Embryonic facial prominence (tissue), 1 donor: ENCODE data around the gene CDC42BPB.
"Not testable (repeated sequence)": the region's sequence is repeated elsewhere in the genome, so short reads cannot be mapped to it uniquely, and the experiment has no call there.

Experiments used
- DNase-seq: peaks from one replicate; pipeline ENCODE4 v3.0.0-alpha.2; 2016; ENCODE audit errors: extremely low spot score

The CDC42BPB gene

DNA sequence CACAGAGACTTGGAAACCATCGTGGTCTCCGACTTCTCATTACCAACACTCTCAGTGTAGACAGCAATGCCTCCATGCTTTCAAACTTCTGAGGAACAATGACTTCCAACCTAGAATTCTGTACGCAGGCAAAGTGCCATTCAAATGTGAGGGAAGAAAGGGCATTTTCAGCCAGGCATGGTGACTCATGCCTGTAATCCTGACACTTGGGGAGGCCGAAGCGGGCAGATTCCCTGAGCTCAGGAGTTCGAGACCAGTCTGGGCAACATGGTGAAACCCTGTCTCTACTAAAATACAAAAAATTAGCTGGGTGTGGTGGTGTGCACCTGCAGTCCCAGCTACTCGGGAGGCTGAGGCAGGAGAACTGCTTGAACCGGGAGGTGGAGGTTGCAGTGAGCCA lies 9.9 kb downstream of the CDC42BPB start:
- not testable (repeated sequence) for DNase-seq

DNA sequence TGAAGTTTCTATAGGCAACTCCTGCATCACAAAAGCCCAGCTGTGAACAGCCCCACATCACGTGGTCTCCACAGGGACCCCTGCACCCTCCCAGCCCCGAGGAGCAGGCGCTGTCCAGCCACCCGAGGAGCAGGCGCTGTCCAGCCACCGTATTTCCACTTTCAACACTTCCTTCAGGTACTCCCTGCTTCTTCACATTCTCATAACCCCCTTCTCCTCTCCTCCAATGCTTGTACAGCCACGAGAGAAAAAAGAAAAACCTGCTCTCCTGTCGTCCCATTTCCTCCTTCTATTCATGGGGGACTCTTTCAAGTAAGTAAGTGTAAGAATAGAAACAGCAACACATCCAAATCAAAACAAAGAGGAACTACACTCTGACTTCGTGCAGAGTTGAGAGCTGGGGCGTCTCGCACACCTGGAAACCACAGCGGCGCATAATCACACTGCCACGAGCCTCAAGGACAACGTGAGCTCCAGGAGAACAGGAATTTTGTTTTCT lies 11.9 kb downstream of the CDC42BPB start:
- no peak for DNase-seq

DNA sequence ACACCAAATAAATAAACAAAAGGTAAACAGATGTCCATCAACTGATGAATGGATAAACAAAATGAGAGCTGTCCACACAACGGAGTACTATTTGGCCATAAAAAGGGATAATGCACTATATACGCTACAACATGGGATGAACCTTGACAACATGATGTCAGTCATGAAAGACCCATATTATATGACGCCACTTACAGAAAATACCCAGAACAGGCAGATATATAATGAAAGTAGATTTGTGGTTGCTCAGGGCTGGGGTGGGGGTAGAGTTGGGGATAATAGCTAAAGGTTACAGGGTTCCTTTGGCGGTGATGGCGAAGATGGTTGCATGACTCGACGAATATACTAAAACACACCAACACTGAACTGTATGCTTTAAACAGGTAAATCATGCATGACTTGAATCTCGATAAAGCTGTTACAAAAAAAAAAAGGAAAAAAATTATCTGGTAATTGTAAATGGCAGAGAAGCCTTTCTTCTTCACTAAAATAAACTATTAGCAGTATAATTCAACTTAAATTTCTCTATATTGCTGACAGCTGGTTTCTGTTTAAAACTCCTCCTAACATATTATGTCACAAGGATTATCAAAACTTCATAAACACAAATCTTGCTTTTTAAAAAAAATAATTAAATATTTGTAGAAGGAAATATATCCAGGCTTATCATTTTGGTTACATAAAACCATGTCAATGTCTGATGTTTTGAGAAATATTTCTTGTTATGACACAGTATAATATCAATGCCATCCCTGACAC lies 13.9 kb downstream of the CDC42BPB start:
- DNase-seq, result no peak

DNA sequence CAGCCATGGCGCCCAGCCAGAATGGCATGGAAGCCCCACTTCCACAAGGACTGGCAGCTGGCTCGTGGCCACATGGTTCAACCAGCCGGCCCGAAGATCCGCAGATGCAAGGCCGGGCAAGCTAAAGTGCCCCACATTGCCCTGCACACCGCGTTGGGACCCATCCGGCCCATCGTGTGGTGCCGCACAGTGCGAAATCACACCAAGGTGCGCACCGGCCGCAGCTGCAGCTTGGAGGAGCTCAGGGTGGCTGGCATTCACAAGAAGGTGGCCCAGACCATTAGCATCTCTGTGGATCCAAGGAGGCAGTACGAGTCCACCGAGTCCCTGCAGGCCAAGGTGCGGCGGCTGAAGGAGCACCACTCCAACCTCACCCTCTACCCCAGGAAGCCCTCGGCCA lies 15.9 kb downstream of the CDC42BPB start:
- no peak for DNase-seq

DNA sequence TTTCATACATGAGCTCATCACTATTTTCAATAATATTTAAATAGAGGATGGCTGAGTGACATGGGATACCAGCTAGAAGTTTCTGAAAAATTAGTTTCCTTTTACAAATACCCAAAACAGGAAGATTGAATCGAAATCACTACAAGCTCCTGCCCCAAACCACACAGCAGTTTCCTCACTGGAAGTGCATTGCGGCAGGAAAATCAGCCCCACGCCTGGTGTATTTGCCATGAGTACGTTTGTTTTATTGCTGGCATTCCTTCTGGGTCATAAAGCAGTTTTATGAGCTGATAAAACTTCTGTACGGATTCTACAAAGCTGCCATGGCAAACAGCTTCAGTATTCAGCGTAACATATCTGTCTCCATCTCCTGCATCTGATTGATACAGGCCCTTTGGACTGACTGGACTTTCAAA lies 23.7 kb downstream of the CDC42BPB start:
- DNase-seq, result no peak

DNA sequence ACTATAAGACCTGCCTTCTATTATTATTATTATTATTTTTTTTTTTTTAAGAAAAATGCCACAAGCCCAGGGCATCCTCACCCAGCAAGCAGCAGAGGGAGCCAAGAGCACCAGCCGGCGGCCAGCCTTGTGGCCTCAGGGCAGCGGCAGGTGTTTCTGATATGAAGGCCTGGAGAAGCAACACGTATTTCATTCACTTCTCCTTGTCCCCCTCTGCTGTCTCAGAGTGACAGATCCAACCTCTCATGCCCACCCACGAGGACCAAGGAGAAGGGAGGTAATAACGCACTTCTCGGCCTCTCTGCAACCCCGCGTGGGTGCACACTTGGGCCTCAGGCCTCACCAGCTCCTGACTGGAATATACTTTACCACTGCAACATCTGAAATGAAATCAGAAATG lies 25.4 kb downstream of the CDC42BPB start:
- DNase-seq, result no peak

DNA sequence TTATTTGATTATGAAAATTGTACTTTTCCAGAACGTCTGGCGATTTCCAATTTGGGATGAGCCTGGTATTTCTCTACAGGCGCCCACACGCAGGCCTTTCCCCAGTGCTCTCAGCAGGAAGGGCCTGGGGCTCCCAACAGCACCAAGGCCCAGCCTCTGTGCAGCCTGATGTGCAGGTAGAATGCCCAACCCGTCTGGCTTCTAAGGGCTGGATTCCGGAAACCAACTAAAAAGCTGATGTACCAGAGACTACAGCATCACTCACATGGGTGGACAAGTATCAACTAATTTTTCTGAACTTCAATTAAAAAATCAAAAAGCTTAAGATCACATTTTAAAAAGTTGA lies 25.8 kb downstream of the CDC42BPB start:
- DNase-seq, result no peak

DNA sequence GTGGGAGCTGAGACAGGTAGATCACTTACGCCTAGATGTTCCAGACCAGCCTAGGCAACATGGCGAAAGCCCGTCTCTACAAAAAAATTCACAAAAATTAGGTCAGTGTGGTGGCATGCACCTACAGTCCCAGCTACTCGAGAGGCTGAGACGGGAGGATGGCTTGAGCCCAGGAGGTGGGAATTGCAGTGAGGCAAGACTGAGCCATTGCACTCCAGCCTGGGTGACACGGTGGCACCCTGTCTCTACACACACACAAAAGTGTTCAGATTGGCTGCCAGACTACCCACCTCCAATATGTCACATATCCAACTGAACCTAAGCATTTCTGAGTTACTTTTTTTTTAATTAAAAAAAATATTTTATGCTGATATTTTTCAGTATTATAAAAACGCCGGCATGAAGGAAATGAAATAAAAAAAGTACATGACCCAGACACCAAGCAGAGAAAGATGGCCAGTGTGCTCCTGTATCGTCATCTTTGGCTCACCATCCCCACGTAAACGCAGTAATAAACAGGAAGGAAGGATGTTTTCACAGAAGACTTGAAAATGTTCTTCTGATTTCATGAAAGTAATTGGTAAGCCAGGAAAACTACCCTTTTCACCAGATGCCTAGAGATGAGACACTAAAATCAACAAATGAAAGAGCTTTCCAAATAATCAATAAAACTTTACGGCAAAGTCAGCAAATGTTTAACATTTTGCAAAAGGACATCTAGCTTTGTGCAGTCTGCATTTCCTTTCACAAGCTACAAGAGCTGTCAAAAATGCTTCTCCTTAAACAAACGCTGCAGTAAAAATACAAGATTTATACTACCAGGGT lies 26.4 kb downstream of the CDC42BPB start:
- no peak for DNase-seq

DNA sequence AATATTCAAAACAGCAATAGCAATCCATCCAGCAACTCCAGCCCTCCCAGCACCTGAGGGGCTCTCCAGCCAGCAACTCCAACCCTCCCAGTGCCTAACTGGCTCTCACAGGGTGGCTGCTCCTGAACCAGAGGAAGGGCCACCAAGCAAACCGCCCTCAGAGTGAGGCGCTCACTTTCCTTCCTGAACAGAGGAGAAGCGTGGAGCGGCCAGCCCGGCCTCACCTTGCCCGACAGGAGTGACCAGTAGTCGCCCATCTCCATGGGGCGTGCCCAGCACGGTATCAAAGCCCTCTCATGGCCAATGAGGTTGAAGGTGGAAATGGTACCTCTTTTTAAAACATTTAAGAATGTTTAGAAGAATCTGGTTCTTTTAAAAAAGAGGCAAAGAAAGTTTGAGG lies 27.4 kb downstream of the CDC42BPB start:
- DNase-seq, result no peak

DNA sequence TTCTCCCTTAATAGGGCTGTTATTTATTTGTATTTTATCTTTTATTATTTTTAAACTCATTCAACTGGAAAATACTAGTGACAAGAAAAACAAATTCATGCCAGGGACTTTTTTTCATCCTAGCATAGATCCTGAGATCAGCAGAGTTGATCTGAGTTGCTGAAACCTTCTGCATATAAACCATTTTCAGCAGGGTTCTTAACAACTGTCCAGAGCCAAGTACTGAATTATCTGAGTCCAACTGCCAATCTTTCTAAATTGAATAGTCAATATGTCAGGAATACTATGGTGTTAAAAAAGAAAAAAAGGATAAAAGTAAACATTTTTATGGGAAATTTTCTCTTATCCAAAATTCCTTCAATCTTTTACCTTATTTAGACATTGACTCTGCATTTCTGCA lies 28.6 kb downstream of the CDC42BPB start:
- no peak for DNase-seq

DNA sequence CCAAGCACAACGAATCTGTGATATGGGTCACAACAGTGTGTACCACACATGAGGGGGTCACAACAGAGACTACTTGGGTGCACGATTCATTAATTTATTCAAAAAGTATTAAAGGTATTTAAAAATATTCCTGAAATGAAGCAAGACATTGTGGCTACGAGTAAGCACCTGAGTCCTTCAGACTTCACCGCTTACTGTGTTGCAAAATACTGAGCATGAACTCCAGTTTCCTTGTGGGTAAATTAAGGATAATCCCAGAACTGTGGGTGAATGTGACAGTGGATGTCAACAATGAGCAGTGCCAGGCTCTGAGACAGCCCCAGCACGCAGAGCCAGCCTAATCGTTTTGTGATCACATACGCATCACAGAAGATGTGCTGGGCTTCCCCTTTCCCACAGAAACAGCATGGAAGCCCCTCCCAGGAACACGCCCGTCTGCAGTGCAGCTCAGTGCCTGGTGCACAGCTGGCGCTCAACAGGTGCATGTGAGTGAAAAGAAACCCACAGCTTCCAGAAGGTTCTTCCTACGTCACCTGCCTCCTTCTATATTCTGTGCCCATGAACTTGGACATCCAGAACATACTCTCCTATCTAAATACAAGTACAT lies 29.1 kb downstream of the CDC42BPB start:
- no peak for DNase-seq

DNA sequence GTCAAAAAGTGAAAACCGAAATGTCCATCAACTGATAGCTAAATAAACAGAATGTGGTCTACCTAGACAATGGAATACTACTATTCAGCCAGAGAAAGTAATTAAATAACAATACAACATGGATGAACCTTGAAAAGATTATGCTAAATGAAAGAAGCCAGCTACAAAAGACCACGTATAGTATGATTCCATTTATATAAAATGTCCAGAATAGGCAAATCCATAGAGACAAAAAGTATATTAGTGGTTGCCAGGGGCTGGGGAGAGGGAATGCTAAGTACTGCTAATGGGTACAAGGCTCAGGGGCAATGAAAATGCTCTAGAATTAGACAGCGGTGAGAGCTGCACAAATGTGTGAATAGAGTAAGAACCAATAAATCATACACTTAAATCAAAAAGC lies 29.9 kb downstream of the CDC42BPB start:
- no peak for DNase-seq

DNA sequence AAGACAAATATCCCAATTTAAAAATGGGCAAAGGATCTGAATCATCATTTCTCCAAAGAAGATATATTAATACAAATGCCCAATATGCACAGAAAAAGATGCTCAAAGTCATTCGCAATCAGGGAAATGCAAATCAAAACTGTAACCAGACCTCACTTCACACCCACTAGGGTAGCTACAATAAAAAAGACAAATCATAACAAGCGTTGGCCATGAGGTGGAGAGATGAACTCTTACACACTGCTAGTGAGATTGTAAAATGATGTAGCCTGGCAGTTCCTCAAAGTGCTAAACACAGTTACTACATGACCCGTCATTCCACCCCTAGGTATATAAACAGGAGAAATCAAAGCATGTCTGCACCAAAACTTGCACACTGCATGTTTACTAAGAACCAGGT lies 30.4 kb downstream of the CDC42BPB start:
- no peak for DNase-seq

DNA sequence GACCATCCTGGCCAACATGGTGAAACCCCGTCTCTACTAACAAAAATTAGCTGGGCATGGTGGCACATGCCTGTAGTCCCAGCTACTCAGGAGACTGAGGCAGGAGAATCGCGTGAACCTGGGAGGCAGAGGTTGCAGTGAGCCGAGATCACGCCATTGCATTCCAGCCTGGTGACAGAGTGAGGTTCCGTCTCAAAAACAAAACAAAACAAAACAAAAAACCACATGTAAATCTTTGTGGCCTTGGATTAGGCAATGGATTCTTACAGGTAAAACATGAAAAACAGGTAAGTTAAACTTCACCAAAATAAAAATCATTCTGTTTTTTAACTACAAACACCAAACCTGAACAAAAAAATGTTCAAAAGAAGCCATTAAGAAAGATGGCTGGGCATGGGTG lies 31.2 kb downstream of the CDC42BPB start:
- DNase-seq, result not testable (repeated sequence)

DNA sequence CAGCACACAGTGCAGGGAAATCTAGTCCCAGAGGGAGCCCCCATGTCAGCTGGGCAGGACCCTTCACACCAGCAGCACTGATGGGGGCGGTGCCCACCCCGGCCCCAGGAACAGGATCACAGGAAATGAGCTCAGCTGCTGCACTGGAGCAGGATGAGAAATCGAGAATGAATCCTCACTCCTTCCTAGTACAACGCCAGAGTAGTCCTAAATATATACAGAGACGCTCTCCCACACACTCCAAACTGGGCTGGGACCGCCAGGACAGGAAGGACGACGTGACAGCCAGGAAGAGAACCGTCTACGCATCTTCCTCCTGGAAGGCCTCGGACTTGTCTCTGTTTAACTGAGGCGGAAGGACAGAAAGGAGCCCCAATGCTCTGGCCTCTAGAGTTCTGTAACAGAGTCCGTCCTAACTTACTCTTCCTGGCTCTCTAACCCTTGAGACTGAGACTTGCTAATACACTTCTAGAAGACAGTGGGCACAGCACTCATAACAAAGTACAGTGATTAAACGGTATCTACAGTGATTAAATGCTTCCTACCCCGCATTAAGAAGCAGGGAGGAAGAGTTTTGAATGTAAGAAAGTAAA lies 33.4 kb downstream of the CDC42BPB start:
- no peak for DNase-seq

DNA sequence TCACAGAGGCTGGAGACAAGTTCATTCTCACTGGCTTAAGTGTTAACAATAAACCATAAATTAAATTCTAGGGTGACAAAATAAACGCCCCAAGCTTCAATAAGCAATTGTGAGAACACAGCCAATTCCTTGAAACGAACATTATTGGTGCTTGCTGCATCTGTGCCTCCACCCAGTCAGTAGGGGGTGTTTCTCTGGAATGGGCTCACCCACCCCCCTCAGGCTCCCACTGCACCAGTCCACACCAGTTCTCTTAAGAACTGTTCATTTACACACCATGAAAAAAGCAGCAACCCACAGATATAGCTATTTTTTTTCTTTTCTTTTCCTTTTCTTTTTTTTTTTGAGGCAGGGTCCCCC lies 34.7 kb downstream of the CDC42BPB start:
- no peak for DNase-seq

DNA sequence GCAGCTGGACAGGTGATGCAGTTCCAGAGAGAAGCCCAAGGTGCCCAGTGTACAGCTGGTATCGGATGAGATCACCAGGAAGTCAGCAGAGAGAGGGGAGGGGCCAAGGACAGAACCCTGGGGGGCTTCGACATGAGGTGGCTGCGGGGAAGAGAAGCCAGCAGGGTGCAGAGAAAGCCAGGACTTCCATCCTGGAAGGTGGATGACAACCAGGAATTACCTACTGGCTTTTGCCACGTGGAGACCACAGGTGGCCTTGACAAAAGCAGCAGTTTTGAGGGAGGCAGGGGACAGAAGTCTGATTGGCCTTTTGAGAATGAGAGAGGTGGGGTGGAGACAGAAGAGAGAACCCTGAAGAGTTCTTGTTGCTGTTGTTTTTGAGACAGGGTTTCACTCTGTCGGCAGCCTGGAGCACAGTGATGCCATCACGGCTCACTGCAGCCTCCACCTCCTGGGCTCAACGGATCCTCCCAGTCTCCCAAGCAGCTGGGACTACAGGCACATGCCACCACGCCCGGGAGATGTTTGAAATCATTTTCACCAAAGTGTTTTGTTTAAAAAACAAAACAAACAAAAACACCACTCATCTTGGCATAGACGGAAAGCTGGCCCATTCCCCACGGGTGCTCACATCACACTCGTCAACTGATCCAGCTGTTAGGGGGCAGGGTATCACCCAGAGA lies 35.2 kb downstream of the CDC42BPB start:
- DNase-seq, result no peak

DNA sequence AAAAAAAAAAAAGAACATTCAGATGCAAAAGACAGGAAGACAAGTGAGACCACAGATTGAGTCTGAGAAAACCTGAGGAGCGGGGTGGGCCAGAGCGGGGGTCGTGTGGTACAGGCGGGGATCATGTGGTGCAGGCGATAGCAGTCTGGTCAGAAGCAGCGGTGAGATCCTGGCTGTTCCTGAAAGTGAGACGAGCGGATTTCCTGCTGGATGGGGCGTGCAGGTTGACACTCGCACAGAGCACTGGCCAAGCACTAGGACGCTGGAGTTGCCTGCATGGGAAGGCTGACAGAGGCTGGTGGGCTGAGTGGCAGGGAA lies 35.7 kb downstream of the CDC42BPB start:
- no peak for DNase-seq

DNA sequence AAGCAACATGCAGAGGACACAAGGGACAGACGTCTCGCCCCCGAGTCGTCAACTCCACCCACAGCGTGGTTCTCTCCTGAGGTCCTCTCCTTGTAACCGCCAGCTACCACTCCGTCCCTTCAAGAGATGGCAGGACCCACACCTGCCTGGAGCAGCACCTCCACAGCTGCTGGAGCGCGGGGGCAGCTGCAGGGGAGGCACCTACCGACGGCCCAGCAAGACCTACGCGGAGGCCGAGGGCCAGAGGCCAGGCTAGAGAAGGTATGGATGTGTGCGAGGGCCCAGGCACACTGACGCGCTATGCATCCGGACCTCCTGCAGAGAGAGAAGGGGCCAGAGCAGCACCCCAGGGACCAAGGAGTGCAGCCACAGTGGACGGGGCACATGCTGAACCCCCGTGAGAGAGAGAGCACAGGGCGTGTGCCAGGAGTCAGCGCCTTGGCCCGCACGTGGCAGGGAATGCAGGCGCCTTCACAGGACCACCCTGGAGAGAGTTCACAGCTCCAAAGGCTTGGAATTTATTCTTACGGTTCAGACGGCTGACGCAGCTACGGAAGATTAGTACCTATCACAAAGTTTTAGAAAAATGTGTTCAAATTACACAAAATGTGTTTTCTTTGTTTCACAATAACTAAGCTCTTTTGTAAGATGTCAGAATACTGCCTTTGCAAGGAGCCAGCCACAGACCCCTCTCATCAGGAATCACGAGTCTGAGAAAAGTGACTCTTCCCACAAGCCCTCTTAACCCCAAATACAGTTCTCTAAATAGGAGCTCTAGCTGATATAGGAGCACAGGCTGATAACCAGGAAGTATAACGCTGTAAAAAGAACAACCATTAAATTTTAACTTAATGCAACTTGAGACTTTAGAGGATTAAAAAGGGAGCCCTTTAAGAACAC lies 36.8 kb downstream of the CDC42BPB start:
- no peak for DNase-seq

DNA sequence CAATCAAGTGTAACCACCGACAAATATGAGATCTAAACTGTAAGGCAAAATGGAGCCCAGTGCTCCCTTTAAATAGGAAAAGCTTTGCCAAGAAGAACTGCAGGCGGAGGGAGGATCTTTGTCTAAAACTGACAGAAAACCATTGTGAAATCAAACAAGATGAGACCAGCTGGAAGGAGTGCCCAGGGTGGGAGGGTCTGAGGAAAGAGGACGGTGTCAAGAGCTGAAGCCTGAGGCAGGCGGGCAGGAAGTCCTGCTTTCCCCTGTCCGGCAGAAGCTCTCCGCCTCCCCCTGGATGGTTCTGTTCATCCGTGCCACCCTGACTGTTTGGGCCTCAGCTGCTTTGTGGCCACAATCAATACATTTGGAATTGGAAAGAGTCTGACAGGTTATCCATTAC lies 37.5 kb downstream of the CDC42BPB start:
- no peak for DNase-seq

DNA sequence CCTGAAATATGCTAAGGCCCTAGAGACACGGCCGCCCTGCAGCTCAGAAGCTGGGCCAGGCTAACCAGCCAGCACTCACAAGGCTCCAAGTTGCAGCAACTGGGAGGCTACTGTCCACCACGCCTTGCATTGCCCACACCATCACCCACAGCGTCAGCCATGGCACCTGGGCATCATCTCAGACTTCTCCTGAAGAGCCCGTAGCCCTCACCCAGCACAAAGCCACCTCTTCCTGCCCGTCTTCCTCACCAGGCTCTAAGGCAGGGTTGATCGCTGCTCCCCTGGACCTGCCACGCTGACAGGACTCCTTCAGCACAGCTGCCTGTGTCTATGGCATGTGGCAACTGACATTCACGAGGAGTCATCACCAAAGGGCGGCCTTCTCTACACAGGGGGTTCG lies 38.1 kb downstream of the CDC42BPB start:
- no peak for DNase-seq
